BLaER1 treated with 17β-estradiol and CSF1 and Interleukin-3, amounts not matched to agents 10 nM and 100 nM (cell line): Measurements from ENCODE around the gene TMEM60.
A peak's percentile ranks its signal among the peaks of the same experiment; 100 is the strongest.
"Not testable (repeated sequence)": the region's sequence is repeated elsewhere in the genome, so short reads cannot be mapped to it uniquely, and the experiment has no call there.

ENCODE experiments used
- H3K27ac ChIP-seq, 11 experiments: shearing (Covaris generic); formaldehyde crosslinking; 2 replicates each; pipeline ENCODE4 v1.8.1; 2022
- H3K27me3 ChIP-seq, 11 experiments: shearing (Covaris generic); formaldehyde crosslinking; 2 replicates each; pipeline ENCODE4 v1.8.1; 2022
- H3K36me3 ChIP-seq, 11 experiments: shearing (Covaris generic); formaldehyde crosslinking; 2 replicates each; pipeline ENCODE4 v1.8.1; 2022
- H3K4me1 ChIP-seq, 10 experiments: shearing (Covaris generic); formaldehyde crosslinking; 2 replicates each; pipeline ENCODE4 v1.8.1; 2022
- H3K4me2 ChIP-seq, 11 experiments: shearing (Covaris generic); formaldehyde crosslinking; 2 replicates each; pipeline ENCODE4 v1.8.1; 2022
- H3K4me3 ChIP-seq, 10 experiments: shearing (Covaris generic); formaldehyde crosslinking; 2 replicates each; pipeline ENCODE4 v1.8.1; 2022
- H3K9ac ChIP-seq, 11 experiments: shearing (Covaris generic); formaldehyde crosslinking; 2 replicates each; pipeline ENCODE4 v1.8.1; 2022
- H3K9me3 ChIP-seq, 11 experiments: shearing (Covaris generic); formaldehyde crosslinking; replicated peaks in 1 of 11; 2 replicates each; pipeline ENCODE4 v1.8.1; 2022
- H4K20me1 ChIP-seq, 11 experiments: shearing (Covaris generic); formaldehyde crosslinking; 2 replicates each; pipeline ENCODE4 v1.8.1; 2022
- Cebpa-rat ChIP-seq, 11 experiments: shearing (Covaris generic); IDR thresholded peaks; 2 replicates each; pipeline ENCODE4 v1.8.1; 2022

Gene TMEM60

GRCh38 chr7:77796109-77796508 is 2.1 kb downstream of the TMEM60 start:
- Histone ChIP-seq H3K27ac (no peak overlapping the region), H3K27me3 (no peaks in the 10 kb centered on the region), H4K20me1 (peaks cover 4 to 52% (median 28%) of the 10 kb centered on the region in 11 experiments; a peak in 18 of 22 replicates), H3K4me1 (peaks cover 23 to 53% (median 31%) of the 10 kb centered on the region in 10 experiments), H3K4me3 (peak overlapping the region in 4 of 10 experiments; percentile 78 to 90 (median 86); a peak in 4 of 20 replicates), H3K9me3 (no peaks in the 10 kb centered on the region), H3K36me3 (peaks cover 7 to 34% (median 20%) of the 10 kb centered on the region in 11 experiments; a peak in 18 of 22 replicates), H3K4me2 (peak overlapping the region; percentile 79 to 98 (median 93)), H3K9ac (peak overlapping the region in 1 of 11 experiments; percentile 88; a peak in 2 of 22 replicates)
- no peak for TF ChIP-seq Cebpa-rat (IDR thresholded peaks at IDR 0.05)

- TF ChIP-seq Cebpa-rat (IDR thresholded peaks at IDR 0.05), result no peak
- peaks cover 13 to 37% (median 16%) of the 10 kb centered on the region in 10 experiments for H3K4me1 ChIP-seq
- H4K20me1 ChIP-seq, result peaks cover 4 to 52% (median 23%) of the 10 kb centered on the region in 11 experiments; a peak in 18 of 22 replicates
- no peak overlapping the region for H3K27ac ChIP-seq
- H3K4me3 ChIP-seq, result no peak overlapping the region
- peak overlapping the region in 2 of 11 experiments; percentile 64 to 70; a peak in 3 of 22 replicates for H3K4me2 ChIP-seq
- no peaks in the 10 kb centered on the region for H3K27me3 ChIP-seq
- H3K9me3 ChIP-seq, result no peaks in the 10 kb centered on the region
- no peak overlapping the region for H3K9ac ChIP-seq
- peaks cover 7 to 48% (median 20%) of the 10 kb centered on the region in 11 experiments; a peak in 19 of 22 replicates for H3K36me3 ChIP-seq
These were observed 4.2 kb downstream of the TMEM60 start for GRCh38 chr7:77794000-77794399.

- no peak for TF ChIP-seq Cebpa-rat (IDR thresholded peaks at IDR 0.05)
These were observed 6.3 kb downstream of the TMEM60 start for GRCh38 chr7:77791956-77792355.

GRCh38 chr7:77791336-77791735 is 6.9 kb downstream of the TMEM60 start:
- Histone ChIP-seq H4K20me1 (peaks cover 0 to 42% (median 13%) of the 10 kb centered on the region in 11 experiments; a peak in 14 of 22 replicates), H3K9me3 (peaks cover under 1 to 3% (median under 1%) of the 10 kb centered on the region in 11 experiments; a peak in 19 of 22 replicates), H3K27ac (no peak overlapping the region), H3K36me3 (peaks cover 7 to 60% (median 26%) of the 10 kb centered on the region in 11 experiments; a peak in 21 of 22 replicates), H3K9ac (no peak overlapping the region), H3K4me3 (no peak overlapping the region), H3K27me3 (no peaks in the 10 kb centered on the region), H3K4me2 (no peak overlapping the region), H3K4me1 (peaks cover under 1 to 26% (median 4%) of the 10 kb centered on the region in 10 experiments; a peak in 18 of 20 replicates)
- TF ChIP-seq Cebpa-rat (IDR thresholded peaks at IDR 0.05), result no peak

More at GRCh38 chr7:77791956-77792355, 6.3 kb downstream of the TMEM60 start:
- peaks cover 7 to 32% (median 10%) of the 10 kb centered on the region in 10 experiments for H3K4me1 ChIP-seq
- no peak overlapping the region for H3K4me3 ChIP-seq
- no peak overlapping the region for H3K4me2 ChIP-seq
- no peak overlapping the region for H3K9ac ChIP-seq
- H3K27ac ChIP-seq, result no peak overlapping the region
- no peaks in the 10 kb centered on the region for H3K9me3 ChIP-seq
- peaks cover 3 to 48% (median 18%) of the 10 kb centered on the region in 11 experiments; a peak in 18 of 22 replicates for H4K20me1 ChIP-seq
- H3K36me3 ChIP-seq, result peaks cover 7 to 54% (median 22%) of the 10 kb centered on the region in 11 experiments; a peak in 19 of 22 replicates
- H3K27me3 ChIP-seq, result no peaks in the 10 kb centered on the region

- H4K20me1 ChIP-seq, result peaks cover 0 to 17% (median 0%) of the 10 kb centered on the region in 11 experiments; a peak in 7 of 22 replicates
- no peaks in the 10 kb centered on the region for H3K27me3 ChIP-seq
- H3K27ac ChIP-seq, result no peak overlapping the region
- H3K4me2 ChIP-seq, result no peak overlapping the region
- H3K9ac ChIP-seq, result no peak overlapping the region
- H3K4me1 ChIP-seq, result peaks cover 0 to 15% (median 0%) of the 10 kb centered on the region in 10 experiments; a peak in 4 of 20 replicates
- TF ChIP-seq Cebpa-rat (IDR thresholded peaks at IDR 0.05), result no peak
- H3K9me3 ChIP-seq, result peaks cover 10 to 30% (median 24%) of the 10 kb centered on the region in 11 experiments
- peaks cover 13 to 60% (median 38%) of the 10 kb centered on the region in 11 experiments for H3K36me3 ChIP-seq
- no peak overlapping the region for H3K4me3 ChIP-seq
These were observed 9.8 kb downstream of the TMEM60 start for GRCh38 chr7:77788327-77788902.

- no peak overlapping the region for H3K9ac ChIP-seq
- TF ChIP-seq Cebpa-rat (IDR thresholded peaks at IDR 0.05), result no peak
- H3K27ac ChIP-seq, result no peak overlapping the region
- peaks cover 0 to 15% (median 0%) of the 10 kb centered on the region in 10 experiments; a peak in 4 of 20 replicates for H3K4me1 ChIP-seq
- H3K27me3 ChIP-seq, result no peaks in the 10 kb centered on the region
- H3K36me3 ChIP-seq, result peaks cover 27 to 72% (median 50%) of the 10 kb centered on the region in 11 experiments
- no peak overlapping the region for H3K4me3 ChIP-seq
- H3K9me3 ChIP-seq, result peaks cover 10 to 32% (median 24%) of the 10 kb centered on the region in 11 experiments
- no peak overlapping the region for H3K4me2 ChIP-seq
- H4K20me1 ChIP-seq, result peaks cover 0 to 7% (median 0%) of the 10 kb centered on the region in 11 experiments; a peak in 6 of 22 replicates
These were observed 11.5 kb downstream of the TMEM60 start for GRCh38 chr7:77786741-77787140.

GRCh38 chr7:77786018-77786417 is 12.2 kb downstream of the TMEM60 start:
- Histone ChIP-seq H3K9ac (no peak overlapping the region), H3K36me3 (peaks cover 34 to 79% (median 57%) of the 10 kb centered on the region in 11 experiments), H3K4me2 (no peak overlapping the region), H4K20me1 (peaks cover 0 to 7% (median 0%) of the 10 kb centered on the region in 11 experiments; a peak in 2 of 22 replicates), H3K27ac (no peak overlapping the region), H3K9me3 (peaks cover 10 to 32% (median 24%) of the 10 kb centered on the region in 11 experiments), H3K4me3 (no peak overlapping the region), H3K27me3 (no peaks in the 10 kb centered on the region), H3K4me1 (peaks cover 0 to 15% (median 0%) of the 10 kb centered on the region in 10 experiments; a peak in 4 of 20 replicates)
- no peak for TF ChIP-seq Cebpa-rat (IDR thresholded peaks at IDR 0.05)

- Histone ChIP-seq H3K4me1 (peaks cover 0 to 15% (median 0%) of the 10 kb centered on the region in 10 experiments; a peak in 4 of 20 replicates), H3K9me3 (peaks cover 10 to 32% (median 24%) of the 10 kb centered on the region in 11 experiments), H3K36me3 (peaks cover 50 to 86% (median 73%) of the 10 kb centered on the region in 11 experiments), H3K4me2 (peak overlapping the region in 2 of 11 experiments; percentile 43 to 55; a peak in 4 of 22 replicates)
- not testable (repeated sequence) for H3K4me3 ChIP-seq, H3K27me3 ChIP-seq, H4K20me1 ChIP-seq, H3K9ac ChIP-seq, H3K27ac ChIP-seq
These were observed 13.8 kb downstream of the TMEM60 start for GRCh38 chr7:77784426-77784825.

GRCh38 chr7:77783545-77783944 is 14.7 kb downstream of the TMEM60 start:
- no peak overlapping the region for H3K4me3 ChIP-seq
- no peak overlapping the region for H3K9ac ChIP-seq
- no peak overlapping the region for H3K4me2 ChIP-seq
- no peak for TF ChIP-seq Cebpa-rat (IDR thresholded peaks at IDR 0.05)
- H4K20me1 ChIP-seq, result peaks cover 0 to 7% (median 0%) of the 10 kb centered on the region in 11 experiments; a peak in 1 of 22 replicates
- H3K27ac ChIP-seq, result no peak overlapping the region
- no peaks in the 10 kb centered on the region for H3K27me3 ChIP-seq
- peaks cover 59 to 91% (median 81%) of the 10 kb centered on the region in 11 experiments for H3K36me3 ChIP-seq
- H3K4me1 ChIP-seq, result peaks cover 0 to 15% (median 0%) of the 10 kb centered on the region in 10 experiments; a peak in 4 of 20 replicates
- peaks cover 10 to 32% (median 24%) of the 10 kb centered on the region in 11 experiments for H3K9me3 ChIP-seq
